Activated CD4-positive, alpha-beta T cell treated with anti-CD3 and anti-CD28 coated beads for 1 hour (primary cell): ENCODE results near the gene AKT1.
"Not testable (repeated sequence)": the region's sequence is repeated elsewhere in the genome, so short reads cannot be mapped to it uniquely, and the experiment has no call there.

Experiments used
- DNase-seq: peaks from one replicate; pipeline ENCODE4 v3.0.0-alpha.2; 2020

AKT1 gene

GRCh38 chr14:104751539-104752422 lies 43.8 kb downstream of the AKT1 start:
- DNase-seq = peak; percentile 17

DNA sequence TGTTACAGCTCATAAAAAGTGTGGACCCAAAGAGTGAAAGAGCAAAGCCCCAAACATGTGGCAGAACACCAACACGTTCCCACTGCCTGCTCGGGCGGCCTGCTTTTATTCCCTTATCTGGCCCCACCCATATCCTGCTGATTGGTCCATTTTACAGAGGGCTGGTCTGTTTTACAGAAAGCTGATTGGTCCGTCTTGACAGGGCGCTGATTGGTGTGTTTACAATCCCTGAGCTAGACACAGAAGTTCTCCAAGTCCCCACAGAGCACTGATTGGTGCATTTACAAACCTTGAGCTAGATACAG lies 44.8 kb downstream of the AKT1 start:
- not testable (repeated sequence) for DNase-seq

DNA sequence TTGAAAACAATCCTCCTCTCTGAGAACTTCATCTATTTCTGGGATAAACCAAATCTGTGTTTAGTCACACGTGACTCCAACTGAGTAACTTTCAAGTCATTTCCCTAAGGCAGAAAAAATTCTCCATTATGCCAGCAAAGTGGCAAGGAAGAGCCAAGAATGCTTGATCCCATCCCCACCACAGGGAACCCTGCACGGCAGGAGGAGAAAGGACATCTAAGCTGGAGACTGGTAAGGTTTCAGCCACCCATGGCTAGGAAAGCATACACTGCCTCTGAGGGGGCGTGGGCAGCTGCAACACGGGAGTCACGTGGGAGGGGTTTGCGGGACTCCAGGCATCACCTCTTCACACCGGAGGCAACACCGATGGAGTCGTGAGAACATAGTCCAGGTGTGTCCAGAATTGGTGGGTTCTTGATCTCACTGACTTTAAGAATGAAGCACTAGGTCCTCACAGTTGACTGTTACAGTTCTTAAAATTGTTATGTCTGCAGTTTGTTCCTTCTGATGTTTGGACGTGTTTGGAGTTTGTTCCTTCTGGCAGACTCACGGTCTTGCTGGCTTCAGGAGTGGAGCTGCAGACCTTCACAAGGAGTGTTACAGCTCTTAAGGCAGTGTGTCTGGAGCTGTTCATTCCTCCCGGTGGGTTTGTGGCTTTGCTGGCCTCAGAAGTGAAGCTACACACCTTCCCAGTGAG lies 45.3 kb downstream of the AKT1 start:
- no peak for DNase-seq

GRCh38 chr14:104749111-104749649 lies 46.4 kb downstream of the AKT1 start:
- no peak for DNase-seq

GRCh38 chr14:104747876-104748275 lies 47.7 kb downstream of the AKT1 start:
- DNase-seq = no peak

GRCh38 chr14:104746934-104747481 lies 48.5 kb downstream of the AKT1 start:
- no peak for DNase-seq

DNA sequence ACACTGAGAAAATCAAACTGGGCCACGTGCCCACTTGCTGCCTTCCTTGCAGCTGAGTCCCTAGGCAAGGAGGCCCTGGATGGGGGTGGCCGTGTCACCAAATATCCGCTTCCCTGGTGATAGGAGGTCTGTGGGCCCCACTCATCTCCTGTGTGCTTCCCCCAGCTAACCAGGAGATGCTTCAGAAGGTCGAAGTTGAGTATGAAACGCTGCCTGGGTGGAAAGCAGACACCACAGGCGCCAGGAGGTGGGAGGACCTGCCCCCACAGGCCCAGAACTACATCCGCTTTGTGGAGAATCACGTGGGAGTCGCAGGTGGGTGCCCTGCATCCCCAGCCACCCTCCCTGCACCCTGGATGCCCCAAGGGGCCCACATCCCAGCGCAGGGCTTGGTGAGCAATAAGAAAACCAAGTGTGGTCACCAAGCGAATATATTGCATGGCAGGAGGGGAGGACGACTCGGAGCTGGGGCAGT lies 49.4 kb downstream of the AKT1 start:
- no peak for DNase-seq

DNA sequence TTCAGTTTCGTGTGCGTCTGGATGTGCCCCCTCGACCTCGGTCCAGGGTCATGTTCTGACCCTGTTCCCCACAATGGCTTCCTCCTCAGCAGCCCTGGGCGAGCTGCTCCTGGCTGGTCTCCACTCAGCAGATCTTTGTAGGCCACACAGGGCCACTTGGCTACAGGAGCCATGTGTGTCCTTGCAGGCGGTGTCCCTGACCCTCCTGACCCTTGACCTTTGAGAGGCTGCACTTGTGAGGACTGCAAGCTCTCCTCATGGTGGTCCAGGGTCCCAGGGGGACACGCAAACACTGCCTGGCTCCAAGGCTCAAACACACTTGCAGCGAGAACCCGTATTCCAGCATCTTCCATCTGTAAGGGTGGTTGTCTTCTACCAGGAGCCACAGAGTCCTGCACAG lies 50.1 kb downstream of the AKT1 start:
- no peak for DNase-seq

DNA sequence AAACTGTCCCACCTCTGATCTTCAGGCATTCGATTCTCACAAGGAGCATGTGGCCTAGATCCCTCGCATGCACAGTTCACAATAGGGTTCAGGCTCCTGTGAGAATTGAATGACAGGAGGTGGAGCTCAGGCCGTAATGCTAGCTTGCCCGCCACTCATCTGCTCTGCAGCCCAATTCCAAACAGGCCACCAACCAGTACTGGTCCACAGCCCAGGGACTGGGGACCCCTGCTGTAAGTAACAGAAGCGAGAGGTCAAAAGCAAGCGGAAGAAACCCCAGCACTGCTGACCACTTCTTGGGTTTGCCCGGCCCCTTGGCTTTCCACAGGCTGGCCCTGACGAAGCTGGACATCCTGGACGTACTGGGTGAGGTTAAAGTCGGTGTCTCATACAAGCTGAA lies 51.1 kb downstream of the AKT1 start:
- DNase-seq = no peak

- no peak for DNase-seq
Observed at GRCh38 chr14:104743461-104744380, 51.8 kb downstream of the AKT1 start.

- no peak for DNase-seq
Observed at GRCh38 chr14:104742586-104743455, 52.7 kb downstream of the AKT1 start.

DNA sequence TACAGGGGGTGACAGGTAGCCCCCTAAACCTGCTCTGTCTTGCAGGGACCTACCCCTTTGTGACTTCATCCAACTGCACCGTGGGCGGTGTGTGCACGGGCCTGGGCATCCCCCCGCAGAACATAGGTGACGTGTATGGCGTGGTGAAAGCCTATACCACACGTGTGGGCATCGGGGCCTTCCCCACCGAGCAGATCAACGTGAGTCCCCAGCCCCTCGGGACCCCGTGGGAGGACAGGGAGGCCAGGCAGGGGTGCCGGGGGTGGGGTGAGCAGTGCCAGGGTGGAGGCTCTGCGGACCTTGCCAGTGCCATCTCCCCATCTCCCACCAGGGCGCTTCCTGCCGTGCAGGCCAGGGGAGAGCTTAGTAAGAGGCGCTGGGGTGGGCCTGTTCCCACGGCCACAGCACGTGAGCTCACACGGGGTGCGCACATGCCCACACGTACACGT lies 53.7 kb downstream of the AKT1 start:
- DNase-seq = no peak

DNA sequence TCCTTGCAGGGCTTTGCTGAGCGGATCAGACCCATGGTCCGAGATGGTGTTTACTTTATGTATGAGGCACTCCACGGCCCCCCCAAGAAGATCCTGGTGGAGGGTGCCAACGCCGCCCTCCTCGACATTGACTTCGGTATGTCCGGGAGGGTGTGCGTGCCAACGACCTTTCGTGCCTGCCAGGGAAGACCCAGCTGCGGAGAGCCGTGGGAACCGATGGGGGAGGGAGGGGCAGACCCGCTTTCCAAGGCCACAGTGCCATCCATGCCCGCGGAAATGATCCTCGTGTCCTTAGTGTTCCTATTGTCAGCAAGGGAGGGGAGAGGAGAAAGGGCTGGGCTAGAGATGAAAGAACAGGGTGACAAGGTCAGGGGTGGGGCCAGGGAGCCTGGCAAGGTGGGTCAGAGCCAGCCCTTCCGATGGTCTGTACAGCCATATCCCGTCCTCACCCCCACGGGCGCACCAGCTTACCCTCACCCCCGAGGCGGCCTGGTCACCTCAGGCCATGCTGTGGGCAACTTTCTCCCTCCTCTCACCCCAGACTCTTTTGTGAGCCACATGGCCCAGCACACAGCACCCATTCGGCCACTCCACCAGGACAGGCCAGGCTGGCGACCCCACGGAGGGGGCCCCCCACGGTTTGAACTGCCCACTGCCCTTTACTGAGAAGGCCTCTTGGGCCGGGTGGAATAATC lies 54.3 kb downstream of the AKT1 start:
- no peak for DNase-seq

- DNase-seq = no peak
Observed at GRCh38 chr14:104739546-104740516, 55.7 kb downstream of the AKT1 start.

- DNase-seq = no peak
Observed at GRCh38 chr14:104739026-104739425, 56.5 kb downstream of the AKT1 start.

DNA sequence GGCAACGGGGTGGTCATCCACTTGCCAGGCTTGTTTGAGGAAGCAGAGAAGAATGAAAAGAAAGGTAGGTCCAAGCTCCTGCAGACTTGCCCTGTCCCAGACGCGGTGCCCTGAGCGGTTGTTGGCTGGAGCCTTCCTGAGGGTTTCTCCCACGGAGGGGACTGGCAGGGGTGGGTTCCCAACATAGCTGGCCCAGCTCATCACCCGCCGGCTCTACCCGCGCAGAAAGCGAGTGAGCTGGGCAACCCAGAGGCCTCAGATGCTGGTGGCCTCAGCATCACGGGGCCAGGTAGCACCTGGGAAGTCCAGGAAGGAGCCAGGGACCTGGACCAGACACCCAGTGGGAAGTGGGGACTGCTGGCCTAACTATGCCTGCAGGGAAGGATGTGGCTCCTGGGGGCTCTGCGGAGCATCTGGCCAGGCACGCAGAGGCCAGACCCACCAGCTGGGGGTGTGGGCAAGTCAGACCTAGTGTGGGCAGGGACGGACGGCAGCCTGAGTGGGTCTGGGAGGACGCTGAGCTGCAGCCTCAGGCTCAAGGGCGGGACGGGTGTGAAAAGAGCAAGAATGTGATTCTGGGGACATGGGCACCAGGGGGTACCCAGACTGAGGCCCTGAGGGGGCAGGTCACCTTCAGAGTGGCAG lies 57.1 kb downstream of the AKT1 start:
- no peak for DNase-seq

DNA sequence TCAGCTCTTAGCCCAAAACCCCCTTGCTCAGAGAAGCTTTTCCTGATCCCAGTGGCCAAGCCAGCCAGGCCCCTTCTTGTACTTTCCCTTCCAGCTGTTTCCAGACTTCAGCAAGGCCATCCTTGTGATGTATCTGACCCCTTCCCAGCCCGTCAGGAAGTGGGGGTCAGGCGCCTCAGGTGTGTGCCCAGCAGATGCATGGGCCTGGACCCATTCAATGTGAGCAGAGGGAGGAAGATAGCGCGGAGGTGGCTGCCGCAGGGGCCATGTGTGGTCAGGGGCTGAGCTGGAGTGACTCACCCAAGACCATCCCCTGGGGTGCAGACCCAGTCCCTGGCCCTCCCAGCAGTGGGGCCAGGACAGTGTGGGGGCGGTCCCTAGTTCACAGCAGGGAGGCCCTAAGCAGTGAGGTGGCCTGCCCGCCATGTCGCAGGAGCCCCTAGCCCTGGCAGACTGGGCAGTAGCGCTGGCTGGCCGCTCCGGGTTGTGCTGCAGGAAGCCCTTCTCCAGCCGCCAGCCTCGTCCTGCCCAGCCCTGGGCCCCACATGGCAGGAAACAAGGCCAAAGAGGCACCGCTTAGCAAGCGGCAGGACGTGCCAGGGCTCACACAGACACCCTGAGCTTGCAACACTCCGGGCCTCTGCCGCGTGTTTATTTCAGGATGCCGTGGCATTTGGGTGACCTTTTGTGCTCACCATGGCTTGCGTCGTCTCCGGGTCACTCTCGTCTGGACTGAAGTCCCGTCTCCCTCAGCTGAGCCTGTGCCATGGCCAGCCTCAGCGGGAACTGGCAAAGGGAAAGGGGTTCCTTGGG lies 59.5 kb downstream of the AKT1 start:
- DNase-seq = no peak
